ENCODE measurements around the gene ITPK1.

ITPK1 gene

DNA sequence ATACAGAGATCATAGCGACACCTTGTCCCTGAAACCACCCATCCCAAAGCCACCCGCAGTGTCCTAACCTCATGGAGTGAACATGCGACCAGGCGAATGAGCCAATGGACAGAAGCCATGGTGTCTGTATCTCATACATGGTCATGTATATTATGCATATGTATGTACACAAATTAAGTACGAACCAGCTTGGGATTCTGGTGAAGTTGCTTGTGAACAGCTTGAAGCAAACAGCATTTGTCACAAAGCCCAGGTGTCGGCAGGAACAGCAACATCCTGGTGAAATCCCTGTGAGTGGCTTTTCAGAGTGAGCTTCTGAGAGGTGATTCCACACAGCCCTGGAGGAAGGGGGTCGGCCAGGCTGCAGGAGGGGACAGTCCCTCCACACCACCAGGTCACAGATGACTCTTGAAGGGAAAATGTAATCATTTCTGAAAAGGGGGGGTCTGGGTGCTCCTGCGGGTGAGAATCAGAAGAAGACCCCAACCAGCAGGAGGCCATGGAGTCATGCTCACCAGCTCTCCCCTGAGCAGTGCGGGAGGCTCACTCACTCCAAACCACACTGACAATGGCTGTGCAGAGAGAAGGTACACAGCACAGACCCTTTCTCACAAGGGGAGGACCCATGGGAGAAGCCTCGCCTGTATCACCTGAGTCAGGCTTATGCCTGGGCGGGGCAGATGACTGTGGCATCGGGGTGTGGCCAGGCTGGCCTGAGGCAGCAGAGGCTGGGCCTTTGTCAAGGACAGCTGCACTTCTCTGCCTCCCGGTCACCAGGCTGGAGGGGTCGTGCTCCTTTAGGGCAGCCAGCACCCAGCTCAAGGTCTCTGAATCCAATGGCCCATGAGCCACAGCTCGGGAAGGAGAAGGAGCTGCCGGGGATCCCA, 178.4 kb downstream of the ITPK1 start:
- TF ChIP-seq ESRRG (CRISPR knock-in tag; IDR thresholded peaks at IDR 0.05) (no peak), ARNTL (CRISPR knock-in tag; IDR thresholded peaks at IDR 0.05; ENCODE audit: borderline replicate concordance, low read depth) (no peak), SNAI2 (CRISPR knock-in tag; IDR thresholded peaks at IDR 0.05) (no peak), PPARA (CRISPR knock-in tag; IDR thresholded peaks at IDR 0.05; ENCODE audit: borderline replicate concordance) (no peak), ISL1 (CRISPR knock-in tag; IDR thresholded peaks at IDR 0.05) (no peak), ZNF8 (CRISPR knock-in tag; IDR thresholded peaks at IDR 0.05) (no peak), ZNF70 (CRISPR knock-in tag; IDR thresholded peaks at IDR 0.05) (no peak), CSDC2 (CRISPR knock-in tag; IDR thresholded peaks at IDR 0.05) (no peak)
- no peak; the same call in 2 of the 3 replicates for ATAC-seq

DNA sequence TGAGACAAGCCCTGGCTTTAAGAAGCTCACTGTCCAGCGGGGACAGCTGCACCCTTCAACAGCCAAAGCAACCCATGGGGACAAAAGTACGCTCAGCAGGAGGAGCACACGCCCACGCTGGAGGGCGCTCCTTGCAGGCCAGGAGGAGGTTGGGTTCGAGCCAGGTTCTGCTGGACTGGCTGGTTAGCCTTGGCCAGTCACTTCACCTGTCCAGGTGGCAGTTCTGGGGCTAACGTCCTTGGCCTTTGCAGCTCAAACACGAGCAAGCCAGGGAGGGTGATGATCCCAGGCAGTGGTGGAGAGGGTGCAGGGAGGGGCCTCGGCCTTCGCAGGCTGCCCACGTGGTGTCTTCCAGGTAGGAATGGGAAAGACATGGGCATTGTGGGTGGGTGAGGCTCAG, 179.6 kb downstream of the ITPK1 start:
- TF ChIP-seq SNAI2 (CRISPR knock-in tag; IDR thresholded peaks at IDR 0.05) (no peak), POU6F1 (CRISPR knock-in tag; IDR thresholded peaks at IDR 0.05; ENCODE audit: borderline replicate concordance, low read depth) (no peak), ISL1 (CRISPR knock-in tag; IDR thresholded peaks at IDR 0.05) (no peak), ZNF565 (CRISPR knock-in tag; conservative IDR thresholded peaks at IDR 0.05; ENCODE audit: low read depth) (no peak), ZFP30 (CRISPR knock-in tag; IDR thresholded peaks at IDR 0.05) (no peak), ZFP3 (CRISPR knock-in tag; IDR thresholded peaks at IDR 0.05) (no peak), BACH2 (CRISPR knock-in tag; IDR thresholded peaks at IDR 0.05; ENCODE audit: borderline replicate concordance) (no peak), ARNTL (CRISPR knock-in tag; IDR thresholded peaks at IDR 0.05; ENCODE audit: borderline replicate concordance, low read depth) (no peak), PPARA (CRISPR knock-in tag; IDR thresholded peaks at IDR 0.05; ENCODE audit: borderline replicate concordance) (no peak), GLIS3 (CRISPR knock-in tag; IDR thresholded peaks at IDR 0.05) (no peak), ZNF8 (CRISPR knock-in tag; IDR thresholded peaks at IDR 0.05) (no peak), TOX (CRISPR knock-in tag; IDR thresholded peaks at IDR 0.05; ENCODE audit: borderline replicate concordance) (no peak), RARB (CRISPR knock-in tag; IDR thresholded peaks at IDR 0.05) (no peak), OSR1 (CRISPR knock-in tag; IDR thresholded peaks at IDR 0.05) (no peak), CSDC2 (CRISPR knock-in tag; IDR thresholded peaks at IDR 0.05) (no peak), TCF4 (CRISPR knock-in tag; IDR thresholded peaks at IDR 0.05; ENCODE audit: borderline replicate concordance) (no peak)
- TF ChIP-seq, protein P1, sequence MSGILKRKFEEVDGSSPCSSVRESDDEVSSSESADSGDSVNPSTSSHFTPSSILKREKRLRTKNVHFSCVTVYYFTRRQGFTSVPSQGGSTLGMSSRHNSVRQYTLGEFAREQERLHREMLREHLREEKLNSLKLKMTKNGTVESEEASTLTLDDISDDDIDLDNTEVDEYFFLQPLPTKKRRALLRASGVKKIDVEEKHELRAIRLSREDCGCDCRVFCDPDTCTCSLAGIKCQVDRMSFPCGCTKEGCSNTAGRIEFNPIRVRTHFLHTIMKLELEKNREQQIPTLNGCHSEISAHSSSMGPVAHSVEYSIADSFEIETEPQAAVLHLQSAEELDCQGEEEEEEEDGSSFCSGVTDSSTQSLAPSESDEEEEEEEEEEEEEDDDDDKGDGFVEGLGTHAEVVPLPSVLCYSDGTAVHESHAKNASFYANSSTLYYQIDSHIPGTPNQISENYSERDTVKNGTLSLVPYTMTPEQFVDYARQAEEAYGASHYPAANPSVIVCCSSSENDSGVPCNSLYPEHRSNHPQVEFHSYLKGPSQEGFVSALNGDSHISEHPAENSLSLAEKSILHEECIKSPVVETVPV (CRISPR knock-in tag; IDR thresholded peaks at IDR 0.05): no peak
- TF ChIP-seq, protein P2, sequence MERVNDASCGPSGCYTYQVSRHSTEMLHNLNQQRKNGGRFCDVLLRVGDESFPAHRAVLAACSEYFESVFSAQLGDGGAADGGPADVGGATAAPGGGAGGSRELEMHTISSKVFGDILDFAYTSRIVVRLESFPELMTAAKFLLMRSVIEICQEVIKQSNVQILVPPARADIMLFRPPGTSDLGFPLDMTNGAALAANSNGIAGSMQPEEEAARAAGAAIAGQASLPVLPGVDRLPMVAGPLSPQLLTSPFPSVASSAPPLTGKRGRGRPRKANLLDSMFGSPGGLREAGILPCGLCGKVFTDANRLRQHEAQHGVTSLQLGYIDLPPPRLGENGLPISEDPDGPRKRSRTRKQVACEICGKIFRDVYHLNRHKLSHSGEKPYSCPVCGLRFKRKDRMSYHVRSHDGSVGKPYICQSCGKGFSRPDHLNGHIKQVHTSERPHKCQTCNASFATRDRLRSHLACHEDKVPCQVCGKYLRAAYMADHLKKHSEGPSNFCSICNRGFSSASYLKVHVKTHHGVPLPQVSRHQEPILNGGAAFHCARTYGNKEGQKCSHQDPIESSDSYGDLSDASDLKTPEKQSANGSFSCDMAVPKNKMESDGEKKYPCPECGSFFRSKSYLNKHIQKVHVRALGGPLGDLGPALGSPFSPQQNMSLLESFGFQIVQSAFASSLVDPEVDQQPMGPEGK (CRISPR knock-in tag; IDR thresholded peaks at IDR 0.05; ENCODE audit: borderline replicate concordance): no peak
- TF ChIP-seq, protein P3, sequence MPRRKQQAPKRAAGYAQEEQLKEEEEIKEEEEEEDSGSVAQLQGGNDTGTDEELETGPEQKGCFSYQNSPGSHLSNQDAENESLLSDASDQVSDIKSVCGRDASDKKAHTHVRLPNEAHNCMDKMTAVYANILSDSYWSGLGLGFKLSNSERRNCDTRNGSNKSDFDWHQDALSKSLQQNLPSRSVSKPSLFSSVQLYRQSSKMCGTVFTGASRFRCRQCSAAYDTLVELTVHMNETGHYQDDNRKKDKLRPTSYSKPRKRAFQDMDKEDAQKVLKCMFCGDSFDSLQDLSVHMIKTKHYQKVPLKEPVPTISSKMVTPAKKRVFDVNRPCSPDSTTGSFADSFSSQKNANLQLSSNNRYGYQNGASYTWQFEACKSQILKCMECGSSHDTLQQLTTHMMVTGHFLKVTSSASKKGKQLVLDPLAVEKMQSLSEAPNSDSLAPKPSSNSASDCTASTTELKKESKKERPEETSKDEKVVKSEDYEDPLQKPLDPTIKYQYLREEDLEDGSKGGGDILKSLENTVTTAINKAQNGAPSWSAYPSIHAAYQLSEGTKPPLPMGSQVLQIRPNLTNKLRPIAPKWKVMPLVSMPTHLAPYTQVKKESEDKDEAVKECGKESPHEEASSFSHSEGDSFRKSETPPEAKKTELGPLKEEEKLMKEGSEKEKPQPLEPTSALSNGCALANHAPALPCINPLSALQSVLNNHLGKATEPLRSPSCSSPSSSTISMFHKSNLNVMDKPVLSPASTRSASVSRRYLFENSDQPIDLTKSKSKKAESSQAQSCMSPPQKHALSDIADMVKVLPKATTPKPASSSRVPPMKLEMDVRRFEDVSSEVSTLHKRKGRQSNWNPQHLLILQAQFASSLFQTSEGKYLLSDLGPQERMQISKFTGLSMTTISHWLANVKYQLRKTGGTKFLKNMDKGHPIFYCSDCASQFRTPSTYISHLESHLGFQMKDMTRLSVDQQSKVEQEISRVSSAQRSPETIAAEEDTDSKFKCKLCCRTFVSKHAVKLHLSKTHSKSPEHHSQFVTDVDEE (CRISPR knock-in tag; IDR thresholded peaks at IDR 0.05): no peak
- no peak for ATAC-seq

DNA sequence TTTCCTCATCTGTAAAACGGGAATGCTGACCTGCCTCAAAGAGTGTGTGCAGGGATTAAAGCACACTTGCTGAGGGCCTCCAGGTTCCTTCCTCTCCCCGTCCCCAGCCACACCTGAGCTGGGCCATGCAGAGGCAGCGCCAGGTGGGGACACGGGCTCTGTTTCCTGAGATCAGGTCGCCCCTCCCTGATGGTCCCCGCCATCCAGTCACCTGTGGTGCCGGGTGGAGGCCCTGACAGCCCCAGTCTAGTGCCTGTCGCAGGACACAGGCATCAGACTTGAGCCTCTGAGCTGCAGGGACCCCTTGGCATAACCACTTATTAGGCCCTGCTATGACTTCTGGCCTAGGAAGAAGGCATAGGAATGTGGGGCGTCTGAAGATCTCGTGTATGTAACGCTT, 180.3 kb downstream of the ITPK1 start:
- no peak for ATAC-seq
- no peak for TF ChIP-seq ZFP3 (CRISPR knock-in tag; IDR thresholded peaks at IDR 0.05)
- TF ChIP-seq TCF4 (CRISPR knock-in tag; IDR thresholded peaks at IDR 0.05; ENCODE audit: borderline replicate concordance): no peak
- no peak for TF ChIP-seq TOX (CRISPR knock-in tag; IDR thresholded peaks at IDR 0.05; ENCODE audit: borderline replicate concordance)
- TF ChIP-seq POU6F1 (CRISPR knock-in tag; IDR thresholded peaks at IDR 0.05; ENCODE audit: borderline replicate concordance, low read depth): no peak
- TF ChIP-seq SNAI2 (CRISPR knock-in tag; IDR thresholded peaks at IDR 0.05): no peak
- no peak for TF ChIP-seq ARNTL (CRISPR knock-in tag; IDR thresholded peaks at IDR 0.05; ENCODE audit: borderline replicate concordance, low read depth)
- TF ChIP-seq ZC3H10 (CRISPR knock-in tag; IDR thresholded peaks at IDR 0.05): no peak
- no peak for TF ChIP-seq ZFP30 (CRISPR knock-in tag; IDR thresholded peaks at IDR 0.05)
- TF ChIP-seq RARB (CRISPR knock-in tag; IDR thresholded peaks at IDR 0.05): no peak
- TF ChIP-seq, protein P4, sequence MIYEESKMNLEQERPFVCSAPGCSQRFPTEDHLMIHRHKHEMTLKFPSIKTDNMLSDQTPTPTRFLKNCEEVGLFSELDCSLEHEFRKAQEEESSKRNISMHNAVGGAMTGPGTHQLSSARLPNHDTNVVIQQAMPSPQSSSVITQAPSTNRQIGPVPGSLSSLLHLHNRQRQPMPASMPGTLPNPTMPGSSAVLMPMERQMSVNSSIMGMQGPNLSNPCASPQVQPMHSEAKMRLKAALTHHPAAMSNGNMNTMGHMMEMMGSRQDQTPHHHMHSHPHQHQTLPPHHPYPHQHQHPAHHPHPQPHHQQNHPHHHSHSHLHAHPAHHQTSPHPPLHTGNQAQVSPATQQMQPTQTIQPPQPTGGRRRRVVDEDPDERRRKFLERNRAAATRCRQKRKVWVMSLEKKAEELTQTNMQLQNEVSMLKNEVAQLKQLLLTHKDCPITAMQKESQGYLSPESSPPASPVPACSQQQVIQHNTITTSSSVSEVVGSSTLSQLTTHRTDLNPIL (CRISPR knock-in tag; IDR thresholded peaks at IDR 0.05; ENCODE audit: low read depth): no peak
- no peak for TF ChIP-seq ZNF70 (CRISPR knock-in tag; IDR thresholded peaks at IDR 0.05)
- TF ChIP-seq ISL1 (CRISPR knock-in tag; IDR thresholded peaks at IDR 0.05): no peak
- no peak for TF ChIP-seq ZNF565 (CRISPR knock-in tag; conservative IDR thresholded peaks at IDR 0.05; ENCODE audit: low read depth)
- TF ChIP-seq ESRRG (CRISPR knock-in tag; IDR thresholded peaks at IDR 0.05): no peak
- TF ChIP-seq ZNF8 (CRISPR knock-in tag; IDR thresholded peaks at IDR 0.05): no peak
- no peak for TF ChIP-seq OSR1 (CRISPR knock-in tag; IDR thresholded peaks at IDR 0.05)
